NCI-H748 (cell line): ENCODE measurements around the gene PDE7B.
"Not testable (repeated sequence)": the region's sequence is repeated elsewhere in the genome, so short reads cannot be mapped to it uniquely, and the experiment has no call there.

ENCODE experiments used
- DNase-seq: peaks from one replicate; lab custom pipeline; 2025; ENCODE audit not compliant: unreplicated experiment; lab: John Stamatoyannopoulos, UW

PDE7B gene

GRCh38 chr6:135842618-135843392 is 8.7 kb upstream of the PDE7B start:
- DNase-seq = peak; percentile 8

- no peak for DNase-seq
These were observed 619 bp upstream of the PDE7B start for GRCh38 chr6:135850882-135851281.

- no peak for DNase-seq
These were observed 1.2 kb downstream of the PDE7B start for GRCh38 chr6:135852746-135853145.

- DNase-seq = peak; percentile 8
These were observed 1.7 kb downstream of the PDE7B start for GRCh38 chr6:135853227-135853626.

GRCh38 chr6:135853986-135854385 is 2.5 kb downstream of the PDE7B start:
- no peak for DNase-seq

- DNase-seq = no peak
These were observed 3.3 kb downstream of the PDE7B start for GRCh38 chr6:135854799-135855198.

GRCh38 chr6:135858931-135859330 is 7.4 kb downstream of the PDE7B start:
- DNase-seq = no peak

- DNase-seq = no peak
These were observed 8.9 kb downstream of the PDE7B start for GRCh38 chr6:135860361-135860760.

GRCh38 chr6:135861189-135861588 is 9.7 kb downstream of the PDE7B start:
- no peak for DNase-seq

- DNase-seq = not testable (repeated sequence)
These were observed 13.4 kb downstream of the PDE7B start for GRCh38 chr6:135864929-135865328.

- DNase-seq = no peak
These were observed 15.1 kb downstream of the PDE7B start for GRCh38 chr6:135866445-135867123.

- no peak for DNase-seq
These were observed 15.8 kb downstream of the PDE7B start for GRCh38 chr6:135867332-135867731.

- DNase-seq = no peak
These were observed 18.4 kb downstream of the PDE7B start for GRCh38 chr6:135869857-135870256.

GRCh38 chr6:135870722-135871121 is 19.2 kb downstream of the PDE7B start:
- no peak for DNase-seq

GRCh38 chr6:135871296-135871695 is 19.8 kb downstream of the PDE7B start:
- DNase-seq = no peak

- DNase-seq = no peak
These were observed 20.4 kb downstream of the PDE7B start for GRCh38 chr6:135871878-135872277.

GRCh38 chr6:135875446-135875845 is 23.9 kb downstream of the PDE7B start:
- no peak for DNase-seq

- no peak for DNase-seq
These were observed 24.6 kb downstream of the PDE7B start for GRCh38 chr6:135876058-135876457.

GRCh38 chr6:135877666-135878065 is 26.2 kb downstream of the PDE7B start:
- DNase-seq = peak; percentile 6

- no peak for DNase-seq
These were observed 28.8 kb downstream of the PDE7B start for GRCh38 chr6:135880066-135880972.

GRCh38 chr6:135883045-135883444 is 31.5 kb downstream of the PDE7B start:
- DNase-seq = no peak
